Measurements from ENCODE around the gene ANKRD12.

The ANKRD12 gene

DNA sequence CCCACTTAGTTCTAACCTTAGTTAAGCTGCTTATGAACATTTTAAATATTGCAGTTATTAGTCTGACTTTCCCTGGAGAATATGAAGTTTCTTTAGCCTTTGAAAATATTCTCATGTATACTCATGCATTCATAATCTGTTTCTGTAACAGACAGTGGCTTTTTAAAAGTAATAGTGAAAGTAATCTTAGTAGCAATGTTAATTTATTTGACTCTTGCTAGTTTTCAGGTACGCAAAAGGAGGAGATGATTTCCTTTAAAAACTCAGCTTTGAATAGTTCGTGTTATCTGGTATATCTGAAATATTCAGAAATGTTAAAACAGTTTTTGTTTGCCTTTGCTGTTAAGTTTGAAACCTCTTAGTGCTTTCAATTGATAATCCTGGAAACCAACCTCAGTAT, 3.8 kb downstream of the ANKRD12 start:
- peaks cover 77% of the 10 kb centered on the region for H3K79me2 ChIP-seq (ENCODE audit: control insufficient read depth, low read length)
- peak overlapping the region; percentile 99 for H3K4me3 ChIP-seq (ENCODE audit: low read length)
- H3K36me3 ChIP-seq (ENCODE audit: control insufficient read depth, low read length), result peaks cover 11% of the 10 kb centered on the region
- no peaks in the 10 kb centered on the region for H3K27me3 ChIP-seq (ENCODE audit: control insufficient read depth, low read length)
- TF ChIP-seq, protein P1, sequence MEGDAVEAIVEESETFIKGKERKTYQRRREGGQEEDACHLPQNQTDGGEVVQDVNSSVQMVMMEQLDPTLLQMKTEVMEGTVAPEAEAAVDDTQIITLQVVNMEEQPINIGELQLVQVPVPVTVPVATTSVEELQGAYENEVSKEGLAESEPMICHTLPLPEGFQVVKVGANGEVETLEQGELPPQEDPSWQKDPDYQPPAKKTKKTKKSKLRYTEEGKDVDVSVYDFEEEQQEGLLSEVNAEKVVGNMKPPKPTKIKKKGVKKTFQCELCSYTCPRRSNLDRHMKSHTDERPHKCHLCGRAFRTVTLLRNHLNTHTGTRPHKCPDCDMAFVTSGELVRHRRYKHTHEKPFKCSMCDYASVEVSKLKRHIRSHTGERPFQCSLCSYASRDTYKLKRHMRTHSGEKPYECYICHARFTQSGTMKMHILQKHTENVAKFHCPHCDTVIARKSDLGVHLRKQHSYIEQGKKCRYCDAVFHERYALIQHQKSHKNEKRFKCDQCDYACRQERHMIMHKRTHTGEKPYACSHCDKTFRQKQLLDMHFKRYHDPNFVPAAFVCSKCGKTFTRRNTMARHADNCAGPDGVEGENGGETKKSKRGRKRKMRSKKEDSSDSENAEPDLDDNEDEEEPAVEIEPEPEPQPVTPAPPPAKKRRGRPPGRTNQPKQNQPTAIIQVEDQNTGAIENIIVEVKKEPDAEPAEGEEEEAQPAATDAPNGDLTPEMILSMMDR (IDR thresholded peaks at IDR 0.05; ENCODE audit: low read depth, low read length, poor library complexity, severe bottlenecking), result no peak
- TF ChIP-seq EZH2phosphoT487 (IDR thresholded peaks at IDR 0.05; ENCODE audit: borderline replicate concordance, low read length), result no peak
- H3K4me2 ChIP-seq (ENCODE audit: low read length), result peak overlapping the region; percentile 94
- no peak overlapping the region for H3K27ac ChIP-seq (ENCODE audit: low read depth, low read length)
- no peaks in the 10 kb centered on the region for H3K9me3 ChIP-seq (ENCODE audit: control insufficient read depth, insufficient read depth, low read length)
- peaks cover 7% of the 10 kb centered on the region; the same call in 1 of the 2 replicates for H4K20me1 ChIP-seq (ENCODE audit: control insufficient read depth, insufficient read depth, low read depth, low read length)
- H3F3A ChIP-seq (ENCODE audit: control insufficient read depth, insufficient read depth), result peaks cover 28% of the 10 kb centered on the region
- no peaks in the 10 kb centered on the region for H3K9me2 ChIP-seq (replicated peaks; ENCODE audit: control insufficient read depth, low read length)
- peaks cover 67% of the 10 kb centered on the region for H3K4me1 ChIP-seq (ENCODE audit: control insufficient read depth, low read length)

DNA sequence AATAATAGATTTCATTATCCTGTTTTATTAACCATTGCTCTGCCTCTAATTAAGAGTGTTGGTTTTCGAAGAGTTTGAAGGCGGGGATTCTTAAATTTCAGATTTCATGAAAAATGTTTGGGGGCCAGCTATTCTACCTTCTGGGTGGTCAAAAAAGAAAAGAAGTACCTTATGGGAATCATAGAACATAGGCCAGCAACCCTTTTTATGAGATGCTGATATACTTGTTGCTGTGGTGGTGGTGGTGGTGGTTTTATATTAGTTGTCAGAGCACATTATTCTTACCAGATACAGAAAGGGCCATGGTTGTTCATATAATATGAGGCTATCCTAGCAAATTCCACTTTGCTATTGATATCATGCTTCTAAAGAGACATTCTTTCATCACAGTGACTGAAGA, 4.4 kb downstream of the ANKRD12 start:
- Histone ChIP-seq H3K9me2 (replicated peaks; ENCODE audit: control insufficient read depth, low read length) (no peaks in the 10 kb centered on the region), H3K4me1 (ENCODE audit: control insufficient read depth, low read length) (peaks cover 67% of the 10 kb centered on the region), H3K79me2 (ENCODE audit: control insufficient read depth, low read length) (peaks cover 81% of the 10 kb centered on the region), H3K36me3 (ENCODE audit: control insufficient read depth, low read length) (peaks cover 6% of the 10 kb centered on the region), H3K27ac (ENCODE audit: low read depth, low read length) (no peak overlapping the region), H3F3A (ENCODE audit: control insufficient read depth, insufficient read depth) (peaks cover 24% of the 10 kb centered on the region), H3K4me2 (ENCODE audit: low read length) (peak overlapping the region; percentile 94), H3K9me3 (ENCODE audit: control insufficient read depth, insufficient read depth, low read length) (no peaks in the 10 kb centered on the region), H4K20me1 (ENCODE audit: control insufficient read depth, insufficient read depth, low read depth, low read length) (peaks cover 7% of the 10 kb centered on the region; the same call in 1 of the 2 replicates), H3K27me3 (ENCODE audit: control insufficient read depth, low read length) (no peaks in the 10 kb centered on the region), H3K4me3 (ENCODE audit: low read length) (no peak overlapping the region)
- TF ChIP-seq EZH2phosphoT487 (IDR thresholded peaks at IDR 0.05; ENCODE audit: borderline replicate concordance, low read length), result no peak
- TF ChIP-seq, protein P1 (IDR thresholded peaks at IDR 0.05; ENCODE audit: low read depth, low read length, poor library complexity, severe bottlenecking), result no peak

DNA sequence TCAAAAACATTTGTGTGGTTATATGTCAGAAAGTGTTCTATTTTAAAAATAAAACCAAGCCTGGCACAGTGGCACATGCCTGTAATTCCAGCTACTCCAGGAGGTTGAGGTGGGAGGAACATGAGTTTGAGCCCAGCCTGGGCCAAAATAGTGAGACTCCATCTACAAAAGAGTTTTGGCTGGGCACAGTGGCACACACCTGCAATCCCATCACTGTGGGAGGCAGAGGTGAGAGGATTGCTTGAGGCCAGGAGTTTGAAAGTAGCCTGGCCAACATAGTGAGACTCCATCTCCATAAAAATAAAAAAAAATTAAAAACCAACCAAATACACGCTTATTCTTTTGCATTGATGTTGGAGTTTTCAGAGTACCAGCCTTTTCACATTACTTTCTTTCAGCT, 9.6 kb downstream of the ANKRD12 start:
- Histone ChIP-seq H3K79me2 (ENCODE audit: control insufficient read depth, low read length) (peaks cover 88% of the 10 kb centered on the region), H4K20me1 (ENCODE audit: control insufficient read depth, insufficient read depth, low read depth, low read length) (peaks cover 4% of the 10 kb centered on the region; the same call in 1 of the 2 replicates), H3K9me3 (ENCODE audit: control insufficient read depth, insufficient read depth, low read length) (no peaks in the 10 kb centered on the region), H3K4me1 (ENCODE audit: control insufficient read depth, low read length) (peaks cover 62% of the 10 kb centered on the region), H3K4me2 (ENCODE audit: low read length) (peak overlapping the region; percentile 64), H3K36me3 (ENCODE audit: control insufficient read depth, low read length) (no peaks in the 10 kb centered on the region), H3K4me3 (ENCODE audit: low read length) (no peak overlapping the region), H3K9me2 (replicated peaks; ENCODE audit: control insufficient read depth, low read length) (no peaks in the 10 kb centered on the region), H3K27ac (ENCODE audit: low read depth, low read length) (no peak overlapping the region), H3K27me3 (ENCODE audit: control insufficient read depth, low read length) (no peaks in the 10 kb centered on the region), H3F3A (ENCODE audit: control insufficient read depth, insufficient read depth) (peaks cover 13% of the 10 kb centered on the region; the same call in 1 of the 2 replicates)
- TF ChIP-seq EZH2phosphoT487 (IDR thresholded peaks at IDR 0.05; ENCODE audit: borderline replicate concordance, low read length), result no peak
- TF ChIP-seq, protein P1 (IDR thresholded peaks at IDR 0.05; ENCODE audit: low read depth, low read length, poor library complexity, severe bottlenecking), result no peak

Measured in DOHH2 (cell line).